GM18507 (cell line): Measurements from ENCODE around the gene PRKN.

Experiments
- DNase-seq: peaks from one replicate; pipeline ENCODE4 v3.0.0; 2011; ENCODE audit warnings: low read depth; ENCODE audit not compliant: insufficient read length; ENCODE audit errors: extremely low spot score
- FAIRE-seq: peaks from 2 replicates; lab custom pipeline; 2011; peaks lifted over from hg19 to GRCh38; lab: Jason Lieb, UNC

PRKN gene

GRCh38 chr6:161761966-161762365, 965.6 kb downstream of the PRKN start:
- no peak for FAIRE-seq
- DNase-seq = no peak

- FAIRE-seq (no peak), DNase-seq (no peak)
Observed at GRCh38 chr6:161755080-161755479, 972.5 kb downstream of the PRKN start.

- no peak for DNase-seq
- FAIRE-seq = no peak
Observed at GRCh38 chr6:161750686-161751085, 976.9 kb downstream of the PRKN start.

GRCh38 chr6:161749576-161749975, 978.0 kb downstream of the PRKN start:
- FAIRE-seq (no peak), DNase-seq (no peak)

- DNase-seq (peak; percentile 15), FAIRE-seq (no peak)
Observed at GRCh38 chr6:161748535-161749416, 978.8 kb downstream of the PRKN start.

GRCh38 chr6:161747506-161747905, 980.1 kb downstream of the PRKN start:
- DNase-seq (no peak), FAIRE-seq (no peak)

- DNase-seq (no peak), FAIRE-seq (no peak)
Observed at GRCh38 chr6:161745594-161746141, 981.9 kb downstream of the PRKN start.

GRCh38 chr6:161745128-161745527, 982.4 kb downstream of the PRKN start:
- FAIRE-seq (no peak), DNase-seq (no peak)

GRCh38 chr6:161744211-161745067, 983.1 kb downstream of the PRKN start:
- FAIRE-seq (no peak), DNase-seq (no peak)

- no peak for DNase-seq
- no peak for FAIRE-seq
Observed at GRCh38 chr6:161743509-161744178, 983.9 kb downstream of the PRKN start.

GRCh38 chr6:161740486-161740885, 987.1 kb downstream of the PRKN start:
- DNase-seq (no peak), FAIRE-seq (no peak)

- DNase-seq (no peak), FAIRE-seq (no peak)
Observed at GRCh38 chr6:161736781-161737292, 990.7 kb downstream of the PRKN start.

- DNase-seq (no peak), FAIRE-seq (no peak)
Observed at GRCh38 chr6:161736326-161736725, 991.2 kb downstream of the PRKN start.

- DNase-seq (no peak), FAIRE-seq (no peak)
Observed at GRCh38 chr6:161732594-161732993, 995.0 kb downstream of the PRKN start.

GRCh38 chr6:161727083-161727833, 1000.3 kb downstream of the PRKN start:
- DNase-seq (no peak), FAIRE-seq (no peak)

GRCh38 chr6:161722394-161722793, 1005.2 kb downstream of the PRKN start:
- DNase-seq (no peak), FAIRE-seq (no peak)

GRCh38 chr6:161721511-161721910, 1006.1 kb downstream of the PRKN start:
- DNase-seq = no peak
- no peak for FAIRE-seq

GRCh38 chr6:161716176-161716575, 1011.4 kb downstream of the PRKN start:
- FAIRE-seq = no peak

GRCh38 chr6:161711938-161712337, 1015.6 kb downstream of the PRKN start:
- no peak for DNase-seq
- FAIRE-seq = no peak

More at GRCh38 chr6:161716176-161716575, 1011.4 kb downstream of the PRKN start:
- no peak for DNase-seq
